LNCAP (cell line): Measurements from ENCODE around the gene TENT5C.

ENCODE experiments used
- CTCF ChIP-seq: fragments of 450-650 bp; IDR thresholded peaks from 2 replicates; pipeline ENCODE4 v1.5.1; 2017; ENCODE audit warnings: mild to moderate bottlenecking

The TENT5C gene

DNA sequence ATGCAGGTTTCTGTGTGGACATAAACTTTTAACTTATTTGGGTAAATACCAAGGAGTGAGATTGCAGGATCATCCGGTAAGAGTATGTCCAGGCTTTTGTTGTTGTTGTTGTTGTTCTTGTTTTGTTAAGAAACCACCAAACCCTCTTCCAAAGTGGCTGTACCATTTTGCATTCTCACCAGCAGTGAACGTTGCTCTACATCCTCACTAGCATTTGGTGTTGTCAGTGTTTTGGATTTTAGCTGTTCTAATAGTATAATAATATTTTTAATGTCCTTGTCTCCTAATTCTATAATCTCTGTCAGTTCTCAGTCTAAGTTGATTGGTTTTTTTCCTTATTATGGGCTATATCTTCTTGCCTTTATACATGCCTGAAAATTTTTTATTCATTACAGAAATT is 37.8 kb downstream of the TENT5C start:
- no peak for TF ChIP-seq CTCF

DNA sequence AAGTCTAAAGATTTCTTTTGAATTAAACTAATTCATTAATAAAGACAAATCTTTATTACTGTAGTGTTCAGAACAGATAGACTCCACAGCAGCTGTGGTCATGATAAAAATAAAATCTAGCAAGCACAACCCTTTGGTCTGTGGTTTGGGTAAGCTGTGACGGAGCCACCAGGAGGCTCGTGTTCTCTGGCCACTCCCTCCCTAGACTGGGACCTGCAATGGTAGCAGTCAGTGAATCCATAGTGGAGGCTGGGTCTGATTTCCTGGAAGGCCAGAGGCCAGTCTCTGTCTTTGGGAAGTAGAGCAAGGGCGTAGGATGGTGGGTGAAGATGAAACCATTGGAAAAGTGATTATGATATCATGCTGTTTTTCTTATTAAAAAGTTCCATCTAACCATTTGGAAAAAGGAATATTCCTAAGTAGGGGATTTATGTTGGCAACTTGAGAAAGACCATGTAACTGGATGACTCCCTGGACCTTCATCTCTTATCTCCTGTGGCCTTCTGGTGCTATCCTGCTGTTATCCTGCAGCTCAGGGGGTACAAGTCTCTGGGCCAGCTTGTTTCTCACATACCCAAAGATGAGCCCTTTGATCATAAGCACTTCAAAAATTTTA is 39.0 kb downstream of the TENT5C start:
- no peak for TF ChIP-seq CTCF

DNA sequence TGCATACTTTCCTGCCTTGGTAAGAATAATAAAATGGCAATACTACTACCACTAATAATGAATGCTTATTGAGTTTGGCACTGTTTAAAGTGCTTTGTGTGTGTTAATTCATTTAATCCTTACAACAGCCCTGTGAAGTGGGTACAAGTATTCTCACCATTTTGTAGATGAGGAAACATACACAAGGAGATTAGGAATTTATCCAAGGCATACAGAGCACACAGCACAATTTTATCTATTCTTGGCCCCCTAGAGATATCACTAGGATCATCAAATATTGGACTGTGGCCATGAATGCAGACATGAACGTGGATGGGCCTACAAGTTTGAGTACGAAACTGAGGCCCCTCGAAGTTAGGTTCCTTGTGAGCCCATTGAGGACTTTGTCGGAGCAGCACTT is 39.5 kb downstream of the TENT5C start:
- TF ChIP-seq CTCF = no peak

DNA sequence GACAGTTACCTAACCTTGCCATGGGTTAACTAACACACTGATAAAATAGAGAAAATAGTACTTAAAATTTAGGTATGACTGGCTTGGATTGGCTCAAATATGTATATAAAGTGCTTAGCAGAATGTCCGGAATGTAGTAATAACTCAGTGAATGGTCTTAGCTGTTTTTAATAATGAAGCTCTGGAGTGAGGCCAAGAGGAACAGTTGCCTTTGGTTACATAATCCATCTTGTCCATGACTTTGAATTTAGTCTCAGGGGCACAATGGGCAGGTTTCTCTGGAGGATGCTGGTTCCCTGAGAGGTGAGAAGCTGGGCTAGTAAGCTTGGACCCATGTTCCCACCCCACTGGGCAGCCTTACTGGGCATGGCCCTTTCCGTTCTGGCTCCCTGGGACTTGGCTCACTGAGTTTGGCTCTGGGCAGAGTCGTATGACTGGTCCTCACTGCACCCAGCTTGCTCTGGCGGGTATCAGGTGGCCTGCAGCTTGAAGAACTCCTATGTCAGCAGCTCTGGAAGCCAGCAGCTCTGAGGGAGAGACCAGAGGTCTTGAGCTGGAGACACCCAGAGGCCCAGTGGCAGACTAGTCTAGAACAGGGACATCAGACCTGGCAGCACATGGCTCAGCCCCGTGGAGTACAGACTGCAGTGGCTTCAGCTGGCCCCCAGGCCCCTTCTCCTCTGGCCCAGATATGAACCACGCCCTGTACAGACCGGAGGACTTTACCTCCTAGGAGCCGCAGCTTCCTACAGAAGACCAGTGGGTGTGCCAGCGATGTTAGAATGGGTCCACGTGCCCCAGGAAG is 40.4 kb downstream of the TENT5C start:
- no peak for TF ChIP-seq CTCF

GRCh38 chr1:117646956-117647355 is 41.1 kb downstream of the TENT5C start:
- TF ChIP-seq CTCF = no peak

GRCh38 chr1:117648015-117648414 is 42.2 kb downstream of the TENT5C start:
- no peak for TF ChIP-seq CTCF

GRCh38 chr1:117650840-117651568 is 45.2 kb downstream of the TENT5C start:
- TF ChIP-seq CTCF = no peak
